CD14-positive monocyte (primary cell): ENCODE results near the gene OLFM1. TPM values are rescaled to one million over a fixed set of nuclear protein-coding genes. Genes with fewer than 3 reads are reported as not detected.

Source experiments
- DNase-seq, 3 donors: peaks; one replicate each; pipeline ENCODE4 v3.0.0-alpha.2; 2011 to 2022
- H2AFZ ChIP-seq: 2 replicates; pipeline ENCODE4 v1.6.0; 2012; ENCODE audit warnings: mild to moderate bottlenecking, low read depth, low read length, inconsistent platforms; ENCODE audit not compliant: insufficient read depth, poor library complexity, severe bottlenecking
- H3K27ac ChIP-seq, 2 donors: 1 replicate in 1 of 2; 2 replicates in 1 of 2; pipeline ENCODE4 v1.5.1; 2012 to 2013; ENCODE audit warnings: low read length in 2 of 2, control low read depth in 1 of 2, inconsistent platforms in 1 of 2, low read depth in 1 of 2, mild to moderate bottlenecking in 1 of 2
- H3K27me3 ChIP-seq, 2 donors: one replicate each; pipeline versions ENCODE4 v1.6.0 to v1.6.1; 2011 to 2013; ENCODE audit warnings: low read length in 2 of 2; ENCODE audit not compliant: control insufficient read depth in 2 of 2, insufficient read depth in 2 of 2
- H3K36me3 ChIP-seq, 2 donors: replicated peaks in 1 of 2; 1 replicate in 1 of 2; 2 replicates in 1 of 2; pipeline versions ENCODE4 v1.5.1 to v1.6.1; 2012 to 2013; ENCODE audit warnings: low read length in 2 of 2, control low read depth in 1 of 2, inconsistent platforms in 1 of 2, mild to moderate bottlenecking in 1 of 2; ENCODE audit not compliant: insufficient read depth in 2 of 2, control insufficient read depth in 1 of 2
- H3K4me1 ChIP-seq, 2 donors: 1 replicate in 1 of 2; 2 replicates in 1 of 2; pipeline versions ENCODE4 v1.5.1 to v1.6.1; 2012 to 2013; ENCODE audit warnings: low read length in 2 of 2, control low read depth in 1 of 2, inconsistent platforms in 1 of 2, mild to moderate bottlenecking in 1 of 2, moderate library complexity in 1 of 2; ENCODE audit not compliant: insufficient read depth in 2 of 2, control insufficient read depth in 1 of 2
- H3K4me2 ChIP-seq: replicated peaks from 2 replicates; pipeline ENCODE3; 2012; ENCODE audit warnings: low read length, moderate library complexity, mild to moderate bottlenecking; ENCODE audit not compliant: poor library complexity, severe bottlenecking; ENCODE audit errors: extremely low read depth
- H3K4me3 ChIP-seq, 3 experiments: fragments of 200-600 bp in 1 of 3; sonication (generic) in 1 of 3; replicated peaks in 1 of 3; 1 replicate in 2 of 3; 2 replicates in 1 of 3; pipeline ENCODE4 v1.5.1; 2011 to 2013; ENCODE audit warnings: low read length in 3 of 3, mild to moderate bottlenecking in 3 of 3, control low read depth in 2 of 3, low read depth in 2 of 3, inconsistent platforms in 1 of 3, moderate library complexity in 1 of 3
- H3K79me2 ChIP-seq: 2 replicates; pipeline ENCODE4 v1.6.0; 2012; ENCODE audit warnings: mild to moderate bottlenecking, control low read depth, inconsistent platforms, low read length, moderate library complexity; ENCODE audit not compliant: insufficient read depth
- H3K9ac ChIP-seq: 2 replicates; pipeline ENCODE4 v1.6.0; 2017; ENCODE audit warnings: low read length, mild to moderate bottlenecking; ENCODE audit not compliant: insufficient read depth, poor library complexity, severe bottlenecking
- H3K9me3 ChIP-seq, 2 donors: replicated peaks in 1 of 2; 1 replicate in 1 of 2; 2 replicates in 1 of 2; pipeline versions ENCODE4 v1.5.1 to v1.6.1; 2012 to 2013; ENCODE audit warnings: low read length in 2 of 2, control low read depth in 1 of 2; ENCODE audit not compliant: control insufficient read depth in 1 of 2, insufficient read depth in 1 of 2
- H4K20me1 ChIP-seq: 2 replicates; pipeline ENCODE4 v1.6.0; 2012; ENCODE audit warnings: mild to moderate bottlenecking, low read length, control low read depth, moderate library complexity; ENCODE audit not compliant: insufficient read depth
- H3K27ac Mint-ChIP-seq, 7 donors: one replicate each; pipeline ENCODE4 v1.8.0; 2020; ENCODE audit warnings: mild to moderate bottlenecking in 7 of 7, mixed read lengths in 7 of 7, moderate library complexity in 6 of 7, inconsistent platforms in 2 of 7
- H3K27me3 Mint-ChIP-seq, 3 donors: one replicate each; pipeline ENCODE4 v1.8.0; 2021 to 2022; ENCODE audit warnings: low read depth in 3 of 3, mild to moderate bottlenecking in 3 of 3, mixed read lengths in 3 of 3, moderate library complexity in 3 of 3, inconsistent platforms in 1 of 3
- H3K36me3 Mint-ChIP-seq, 2 donors: one replicate each; pipeline ENCODE4 v1.8.0; 2020; ENCODE audit warnings: mixed read lengths in 2 of 2, inconsistent platforms in 1 of 2, mild to moderate bottlenecking in 1 of 2
- H3K4me1 Mint-ChIP-seq: one replicate; pipeline ENCODE4 v1.8.0; 2020; ENCODE audit warnings: mild to moderate bottlenecking, mixed read lengths
- H3K4me3 Mint-ChIP-seq, 2 donors: one replicate each; pipeline ENCODE4 v1.8.0; 2020; ENCODE audit warnings: mild to moderate bottlenecking in 2 of 2, mixed read lengths in 2 of 2, moderate library complexity in 1 of 2
- H3K9me3 Mint-ChIP-seq, 7 donors: one replicate each; pipeline ENCODE4 v1.8.0; 2020 to 2022; ENCODE audit warnings: mixed read lengths in 7 of 7, mild to moderate bottlenecking in 6 of 7, moderate library complexity in 6 of 7, inconsistent platforms in 2 of 7
- WGBS: methylation state at CpG from one replicate; pipeline ENCODE4 v1.1.5; 2013; ENCODE audit warnings: missing lambda C conversion rate; ENCODE audit not compliant: insufficient coverage; 5-methylcytosine and 5-hydroxymethylcytosine counted together
- intact Hi-C, 2 donors: fragments of 100-400 bp; cut with micrococcal nuclease; formaldehyde crosslinking; loops; one replicate each; pipeline versions ENCODE4 v1.15.0 to v1.15.1; 2023
- polyA plus RNA-seq, 3 donors: library from polyadenylated mRNA; depleted of rRNA in 1 of 3; unstranded in 2 of 3; stranded (reverse) in 1 of 3; fragments of 300-500 nt in 2 of 3; fragments of >200 nt in 1 of 3; fragmentation: Illumina TruSeq in 2 of 3; gene quantifications; 1 replicate in 2 of 3; 2 replicates in 1 of 3; pipeline ENCODE4 v1.2.3, GENCODE V29; 2012 to 2021
- TF ChIP-seq, protein P1 (sequence below): fragments of 200-600 bp; IDR thresholded peaks from one replicate; pipeline ENCODE4 v1.8.0; 2022; ENCODE audit warnings: antibody characterized with exemption, mild to moderate bottlenecking

Gene OLFM1
- polyA plus RNA-seq, 3 donors, result 7.6 to 10.9 (median 9.4) TPM

DNA sequence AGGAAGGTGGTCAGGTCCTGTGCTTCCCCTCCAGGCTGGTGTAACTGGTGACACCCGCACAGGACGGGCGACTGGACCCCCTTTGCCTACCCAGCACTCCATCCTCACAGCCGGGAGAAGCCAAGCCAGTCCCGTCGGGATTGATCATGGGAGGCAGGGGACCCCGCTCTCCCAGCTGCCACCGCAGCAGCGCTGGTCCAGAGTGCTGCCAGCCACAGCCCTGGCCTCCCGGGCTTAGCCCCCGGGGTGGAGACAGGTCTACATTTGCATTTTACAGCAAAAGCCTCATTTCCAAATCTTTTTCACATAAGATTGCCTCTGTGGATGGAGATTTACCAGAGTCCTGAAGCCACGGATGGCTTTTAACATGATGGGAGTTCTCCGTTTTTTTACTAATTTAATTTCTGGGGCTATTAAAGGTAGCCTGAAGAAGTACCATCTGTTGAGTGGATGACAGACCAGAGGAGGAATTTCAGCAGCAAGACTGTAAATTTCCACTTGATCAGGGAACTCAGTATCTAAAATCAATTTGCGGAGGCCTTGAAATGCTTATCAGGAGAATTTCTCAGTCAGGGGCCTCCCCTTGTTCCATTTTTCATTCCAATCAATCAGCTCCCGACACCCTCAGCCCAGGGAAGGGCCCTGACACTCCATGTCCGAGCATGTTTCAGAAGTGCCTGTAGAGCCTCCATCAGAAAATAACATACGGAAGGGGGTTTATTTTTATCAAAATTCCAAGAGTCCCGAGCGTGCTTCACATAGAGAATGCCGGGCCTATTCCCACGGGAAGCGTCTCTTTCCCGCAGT lies 80.6 kb downstream of the OLFM1 start:
- H4K20me1 ChIP-seq, result no peaks in the 10 kb centered on the region
- Mint-ChIP-seq H3K27ac (no peak overlapping the region), H3K36me3 (no peaks in the 10 kb centered on the region), H3K9me3 (peaks cover 0 to 2% (median 0%) of the 10 kb centered on the region in 7 donors), H3K4me1 (no peaks in the 10 kb centered on the region), H3K4me3 (no peak overlapping the region), H3K27me3 (peaks cover 0 to 6% (median 2%) of the 10 kb centered on the region in 3 donors)
- no peaks in the 10 kb centered on the region for H3K27me3 ChIP-seq
- TF ChIP-seq, protein P1, sequence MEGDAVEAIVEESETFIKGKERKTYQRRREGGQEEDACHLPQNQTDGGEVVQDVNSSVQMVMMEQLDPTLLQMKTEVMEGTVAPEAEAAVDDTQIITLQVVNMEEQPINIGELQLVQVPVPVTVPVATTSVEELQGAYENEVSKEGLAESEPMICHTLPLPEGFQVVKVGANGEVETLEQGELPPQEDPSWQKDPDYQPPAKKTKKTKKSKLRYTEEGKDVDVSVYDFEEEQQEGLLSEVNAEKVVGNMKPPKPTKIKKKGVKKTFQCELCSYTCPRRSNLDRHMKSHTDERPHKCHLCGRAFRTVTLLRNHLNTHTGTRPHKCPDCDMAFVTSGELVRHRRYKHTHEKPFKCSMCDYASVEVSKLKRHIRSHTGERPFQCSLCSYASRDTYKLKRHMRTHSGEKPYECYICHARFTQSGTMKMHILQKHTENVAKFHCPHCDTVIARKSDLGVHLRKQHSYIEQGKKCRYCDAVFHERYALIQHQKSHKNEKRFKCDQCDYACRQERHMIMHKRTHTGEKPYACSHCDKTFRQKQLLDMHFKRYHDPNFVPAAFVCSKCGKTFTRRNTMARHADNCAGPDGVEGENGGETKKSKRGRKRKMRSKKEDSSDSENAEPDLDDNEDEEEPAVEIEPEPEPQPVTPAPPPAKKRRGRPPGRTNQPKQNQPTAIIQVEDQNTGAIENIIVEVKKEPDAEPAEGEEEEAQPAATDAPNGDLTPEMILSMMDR, result no peak
- WGBS, result 85% methylated on average over 15 of the region's 23 CpGs
- H3K4me3 ChIP-seq, result no peak overlapping the region
- H3K4me2 ChIP-seq, result no peak overlapping the region
- no peak for DNase-seq
- no peak overlapping the region for H3K27ac ChIP-seq
- no peak overlapping the region for H2AFZ ChIP-seq
- intact Hi-C loops, result no loop called here
- no peaks in the 10 kb centered on the region for H3K36me3 ChIP-seq
- no peaks in the 10 kb centered on the region for H3K9me3 ChIP-seq
- H3K4me1 ChIP-seq, result no peaks in the 10 kb centered on the region
- H3K79me2 ChIP-seq, result no peaks in the 10 kb centered on the region
- no peak overlapping the region for H3K9ac ChIP-seq

- Histone ChIP-seq H3K4me1 (no peaks in the 10 kb centered on the region), H3K9me3 (no peaks in the 10 kb centered on the region), H3K36me3 (no peaks in the 10 kb centered on the region), H4K20me1 (no peaks in the 10 kb centered on the region), H3K9ac (no peak overlapping the region), H3K79me2 (no peaks in the 10 kb centered on the region), H3K4me2 (no peak overlapping the region), H3K27ac (no peak overlapping the region), H3K4me3 (no peak overlapping the region), H3K27me3 (no peaks in the 10 kb centered on the region), H2AFZ (no peak overlapping the region)
- no peak overlapping the region for H3K4me3 Mint-ChIP-seq
- H3K36me3 Mint-ChIP-seq, result no peaks in the 10 kb centered on the region
- WGBS, result 84% methylated on average over 10 of the region's 10 CpGs
- H3K4me1 Mint-ChIP-seq, result no peaks in the 10 kb centered on the region
- intact Hi-C loops, result no loop called here
- H3K9me3 Mint-ChIP-seq, result peaks cover 0 to 2% (median 0%) of the 10 kb centered on the region in 7 donors
- TF ChIP-seq, protein P1, result no peak
- H3K27me3 Mint-ChIP-seq, result peaks cover 0 to 9% (median 2%) of the 10 kb centered on the region in 3 donors
- DNase-seq, result no peak
- no peak overlapping the region for H3K27ac Mint-ChIP-seq
These were observed 82.3 kb downstream of the OLFM1 start for GRCh38 chr9:135169709-135170226.
